OCI-LY7 (cell line): Measurements from ENCODE around the gene TIMM13. TPM values are rescaled to one million over a fixed set of nuclear protein-coding genes. Genes with fewer than 3 reads are reported as not detected.

ENCODE experiments used
- BruUV-seq: library from RNA; stranded (reverse); fragments of 400-500 nt; replicated peaks from 2 replicates; lab custom pipeline; 2021; lab: Mats Ljungman, UMichigan
- CTCF ChIA-PET: fragments of 300-600 bp; sonication (Branson Sonifier 250); formaldehyde crosslinking; loops from one replicate; lab custom pipeline; 2022; ENCODE audit warnings: antibody characterized with exemption; ENCODE audit not compliant: unreplicated experiment; lab: Charles Lee
- POLR2A ChIA-PET: fragments of 300-600 bp; sonication (Branson Sonifier 250); formaldehyde crosslinking; loops from one replicate; lab custom pipeline; 2022; ENCODE audit warnings: antibody characterized with exemption; lab: Charles Lee
- DNase-seq: peaks from one replicate; pipeline ENCODE4 v3.0.0-alpha.2; 2015; ENCODE audit warnings: low spot score
- H2AFZ ChIP-seq: fragments of 200-600 bp; sonication (generic), shearing (Covaris generic); 2 replicates; pipeline ENCODE4 v1.6.1; 2014; ENCODE audit warnings: mild to moderate bottlenecking, antibody characterized with exemption, low read length, moderate library complexity
- H3K27ac ChIP-seq: fragments of 200-600 bp; sonication (generic); 2 replicates; pipeline ENCODE4 v1.5.1; 2014; ENCODE audit warnings: mixed run types, low read depth, mild to moderate bottlenecking, moderate library complexity, low read length, inconsistent platforms; ENCODE audit not compliant: poor library complexity, severe bottlenecking
- H3K36me3 ChIP-seq: fragments of 200-600 bp; sonication (generic); 2 replicates; pipeline ENCODE4 v1.6.1; 2014; ENCODE audit warnings: mild to moderate bottlenecking, antibody characterized with exemption, low read length, moderate library complexity, mixed read lengths; ENCODE audit not compliant: insufficient read depth
- H3K4me1 ChIP-seq: fragments of 200-600 bp; sonication (generic); 2 replicates; pipeline ENCODE4 v1.5.1; 2014; ENCODE audit warnings: mild to moderate bottlenecking, low read length; ENCODE audit not compliant: insufficient read depth, poor library complexity, severe bottlenecking
- H3K4me2 ChIP-seq: fragments of 200-600 bp; sonication (generic); 2 replicates; pipeline ENCODE4 v1.6.1; 2014; ENCODE audit warnings: mild to moderate bottlenecking, low read length
- H3K4me3 ChIP-seq: fragments of 200-600 bp; sonication (generic); 2 replicates; pipeline ENCODE4 v1.5.1; 2014; ENCODE audit warnings: mild to moderate bottlenecking, low read depth, low read length; ENCODE audit not compliant: poor library complexity, severe bottlenecking
- H3K79me2 ChIP-seq: fragments of 200-600 bp; sonication (generic); 2 replicates; pipeline ENCODE4 v1.6.1; 2016; ENCODE audit warnings: low read depth, mild to moderate bottlenecking, low read length, moderate library complexity, mixed read lengths; ENCODE audit not compliant: insufficient read depth
- H3K9me2 ChIP-seq: fragments of 200-600 bp; sonication (generic); 2 replicates; pipeline ENCODE4 v1.6.1; 2016; ENCODE audit warnings: mild to moderate bottlenecking, low read length, mixed read lengths; ENCODE audit not compliant: insufficient read depth
- H3K9me3 ChIP-seq: fragments of 200-600 bp; sonication (generic); 2 replicates; pipeline ENCODE4 v1.6.1; 2014; ENCODE audit warnings: mild to moderate bottlenecking, mixed run types, low read length, mixed read lengths
- H4K20me1 ChIP-seq: fragments of 200-600 bp; sonication (generic); 2 replicates; pipeline ENCODE4 v1.6.1; 2014; ENCODE audit warnings: mild to moderate bottlenecking, antibody characterized with exemption, low read length, moderate library complexity, mixed read lengths; ENCODE audit not compliant: insufficient read depth
- EZH2phosphoT487 ChIP-seq: fragments of 200-600 bp; sonication (generic); IDR thresholded peaks from 2 replicates; pipeline ENCODE4 v1.6.1; 2018; ENCODE audit warnings: low read depth, borderline replicate concordance, mild to moderate bottlenecking, mixed run types, antibody characterized with exemption, low read length, moderate library complexity, mixed read lengths
- intact Hi-C: fragments of 100-400 bp; cut with micrococcal nuclease; formaldehyde crosslinking; loops from one replicate; pipeline ENCODE4 v1.10.0; 2022; ENCODE audit not compliant: unreplicated experiment
- total RNA-seq, 2 experiments: library from RNA; depleted of rRNA in 1 of 2; stranded (reverse); fragments of >200 nt in 1 of 2; shearing (Covaris generic) in 1 of 2; gene quantifications; 2 replicates each; pipeline ENCODE4 v1.2.3, GENCODE V29; 2014 to 2022
- TF ChIP-seq, protein P1 (sequence below): fragments of 200-600 bp; sonication (generic); conservative IDR thresholded peaks from 2 replicates; pipeline ENCODE4 v1.5.1; 2014; ENCODE audit warnings: mild to moderate bottlenecking, antibody characterized with exemption, low read length, moderate library complexity, mixed read lengths

Gene TIMM13
- total RNA-seq, 2 experiments from 2014 or later: 55.4 to 120 TPM

DNA sequence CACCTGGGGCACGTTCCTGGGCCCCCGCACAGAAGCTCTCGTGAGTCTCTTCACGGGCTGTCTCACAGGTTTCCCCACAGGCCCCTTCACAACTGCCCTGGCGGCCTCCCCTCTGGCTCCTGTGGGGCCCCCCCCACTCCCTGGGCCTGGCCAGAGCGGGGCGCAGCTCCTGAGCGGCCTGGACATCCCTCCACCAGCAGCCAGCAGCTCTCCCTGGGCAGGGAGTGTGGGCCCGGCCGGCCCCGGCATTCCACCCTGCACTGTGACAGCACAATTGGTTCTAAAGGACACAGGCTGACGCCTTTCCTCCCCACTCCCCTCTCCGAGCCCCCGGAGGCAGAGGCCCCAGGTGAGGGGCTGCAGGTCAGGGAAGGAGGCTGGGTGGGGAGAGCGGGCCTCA lies 9.5 kb upstream of the TIMM13 start:
- no peak for DNase-seq
- Histone ChIP-seq H4K20me1 (no peaks in the 10 kb centered on the region), H3K9me3 (no peaks in the 10 kb centered on the region), H3K4me1 (no peaks in the 10 kb centered on the region), H2AFZ (no peak overlapping the region), H3K36me3 (peaks cover 72% of the 10 kb centered on the region), H3K27ac (no peak overlapping the region), H3K9me2 (no peaks in the 10 kb centered on the region), H3K4me2 (no peak overlapping the region), H3K4me3 (no peak overlapping the region), H3K79me2 (no peaks in the 10 kb centered on the region)
- no peak for TF ChIP-seq EZH2phosphoT487
- TF ChIP-seq, protein P1, sequence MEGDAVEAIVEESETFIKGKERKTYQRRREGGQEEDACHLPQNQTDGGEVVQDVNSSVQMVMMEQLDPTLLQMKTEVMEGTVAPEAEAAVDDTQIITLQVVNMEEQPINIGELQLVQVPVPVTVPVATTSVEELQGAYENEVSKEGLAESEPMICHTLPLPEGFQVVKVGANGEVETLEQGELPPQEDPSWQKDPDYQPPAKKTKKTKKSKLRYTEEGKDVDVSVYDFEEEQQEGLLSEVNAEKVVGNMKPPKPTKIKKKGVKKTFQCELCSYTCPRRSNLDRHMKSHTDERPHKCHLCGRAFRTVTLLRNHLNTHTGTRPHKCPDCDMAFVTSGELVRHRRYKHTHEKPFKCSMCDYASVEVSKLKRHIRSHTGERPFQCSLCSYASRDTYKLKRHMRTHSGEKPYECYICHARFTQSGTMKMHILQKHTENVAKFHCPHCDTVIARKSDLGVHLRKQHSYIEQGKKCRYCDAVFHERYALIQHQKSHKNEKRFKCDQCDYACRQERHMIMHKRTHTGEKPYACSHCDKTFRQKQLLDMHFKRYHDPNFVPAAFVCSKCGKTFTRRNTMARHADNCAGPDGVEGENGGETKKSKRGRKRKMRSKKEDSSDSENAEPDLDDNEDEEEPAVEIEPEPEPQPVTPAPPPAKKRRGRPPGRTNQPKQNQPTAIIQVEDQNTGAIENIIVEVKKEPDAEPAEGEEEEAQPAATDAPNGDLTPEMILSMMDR: no peak
- ChIA-PET CTCF (no interaction called here), POLR2A (interaction anchor here (0.6 kb wide), 1 partner anchor 20 kb away, joined by 3 read pairs; no protein-coding TSS in a partner anchor)
- no TSS peak for BruUV-seq
- intact Hi-C loops: no loop called here

DNA sequence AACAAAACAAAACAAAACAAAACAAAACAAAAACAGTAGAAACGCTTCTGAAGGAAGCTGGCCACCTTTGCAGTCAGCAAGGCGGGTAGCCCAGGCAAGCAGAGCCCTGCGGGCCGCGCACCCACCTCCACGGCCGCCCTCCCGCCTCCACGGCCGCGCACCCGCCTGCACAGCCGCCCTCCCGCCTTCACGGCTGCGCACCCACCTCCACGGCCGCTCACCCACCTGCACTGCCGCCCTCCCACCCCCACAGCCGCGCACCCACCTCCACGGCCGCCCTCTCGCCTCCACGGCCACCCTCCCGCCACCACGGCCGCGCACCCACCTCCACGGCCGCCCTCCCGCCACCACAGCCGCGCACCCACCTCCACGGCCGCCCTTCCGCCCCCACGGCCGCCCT lies 9.0 kb upstream of the TIMM13 start:
- Histone ChIP-seq H3K4me2 (no peak overlapping the region), H4K20me1 (no peaks in the 10 kb centered on the region), H3K36me3 (peaks cover 72% of the 10 kb centered on the region), H3K4me1 (no peaks in the 10 kb centered on the region), H3K79me2 (no peaks in the 10 kb centered on the region), H3K4me3 (no peak overlapping the region), H3K27ac (no peak overlapping the region), H3K9me2 (no peaks in the 10 kb centered on the region), H3K9me3 (no peaks in the 10 kb centered on the region), H2AFZ (no peak overlapping the region)
- intact Hi-C loops: no loop called here
- no TSS peak for BruUV-seq
- no peak for DNase-seq
- no peak for TF ChIP-seq EZH2phosphoT487
- TF ChIP-seq, protein P1: no peak
- ChIA-PET POLR2A (interaction anchor here (0.6 kb wide), 1 partner anchor 19 kb away, joined by 3 read pairs; no protein-coding TSS in a partner anchor), CTCF (no interaction called here)

DNA sequence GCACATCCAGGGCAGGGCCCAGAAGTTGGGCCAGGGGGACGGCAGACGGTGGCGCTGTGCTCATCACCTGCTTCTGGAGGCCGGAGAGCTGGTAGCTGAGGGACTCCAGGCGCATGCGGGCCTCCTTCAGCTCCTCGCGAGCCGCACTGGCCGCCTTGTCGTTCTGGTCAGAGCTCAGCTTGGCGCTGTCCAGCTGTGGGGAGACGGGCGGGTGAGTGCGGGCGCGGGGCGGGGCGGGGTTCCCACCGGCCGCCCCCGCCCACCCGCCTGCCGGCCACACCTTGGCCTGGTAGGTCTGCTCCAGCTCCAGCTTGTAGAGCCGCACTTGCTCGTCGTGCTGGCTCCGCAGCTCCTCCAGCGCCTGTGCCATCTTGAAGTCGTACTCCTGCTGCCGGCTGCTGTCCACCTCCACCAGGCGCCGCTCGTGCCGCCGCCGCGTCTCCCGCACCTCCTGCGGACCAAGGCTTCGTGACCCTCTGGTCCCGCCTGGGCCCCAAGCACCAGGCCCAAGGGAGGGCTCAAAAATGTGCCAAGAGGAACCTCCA lies 7.4 kb upstream of the TIMM13 start:
- DNase-seq: no peak
- no peak overlapping the region for H3K4me2 ChIP-seq
- H2AFZ ChIP-seq: no peak overlapping the region
- intact Hi-C loops: no loop called here
- H3K9me2 ChIP-seq: no peaks in the 10 kb centered on the region
- peaks cover 76% of the 10 kb centered on the region for H3K36me3 ChIP-seq
- no peak for TF ChIP-seq EZH2phosphoT487
- TF ChIP-seq, protein P1: no peak
- POLR2A ChIA-PET: no interaction called here
- no peaks in the 10 kb centered on the region for H3K79me2 ChIP-seq
- CTCF ChIA-PET: no interaction called here
- H3K27ac ChIP-seq: no peak overlapping the region
- H3K4me1 ChIP-seq: no peaks in the 10 kb centered on the region
- H4K20me1 ChIP-seq: no peaks in the 10 kb centered on the region
- H3K4me3 ChIP-seq: no peak overlapping the region
- H3K9me3 ChIP-seq: no peaks in the 10 kb centered on the region
- BruUV-seq: no TSS peak
